ENCODE results near the gene DCLK1. TPM values are rescaled to one million over a fixed set of nuclear protein-coding genes. Genes with fewer than 3 reads are reported as not detected.
"Not testable (repeated sequence)": the region's sequence is repeated elsewhere in the genome, so short reads cannot be mapped to it uniquely, and the experiment has no call there.

DCLK1 gene
- total RNA-seq, 1 donor from 2014 or later: 4.5 TPM

DNA sequence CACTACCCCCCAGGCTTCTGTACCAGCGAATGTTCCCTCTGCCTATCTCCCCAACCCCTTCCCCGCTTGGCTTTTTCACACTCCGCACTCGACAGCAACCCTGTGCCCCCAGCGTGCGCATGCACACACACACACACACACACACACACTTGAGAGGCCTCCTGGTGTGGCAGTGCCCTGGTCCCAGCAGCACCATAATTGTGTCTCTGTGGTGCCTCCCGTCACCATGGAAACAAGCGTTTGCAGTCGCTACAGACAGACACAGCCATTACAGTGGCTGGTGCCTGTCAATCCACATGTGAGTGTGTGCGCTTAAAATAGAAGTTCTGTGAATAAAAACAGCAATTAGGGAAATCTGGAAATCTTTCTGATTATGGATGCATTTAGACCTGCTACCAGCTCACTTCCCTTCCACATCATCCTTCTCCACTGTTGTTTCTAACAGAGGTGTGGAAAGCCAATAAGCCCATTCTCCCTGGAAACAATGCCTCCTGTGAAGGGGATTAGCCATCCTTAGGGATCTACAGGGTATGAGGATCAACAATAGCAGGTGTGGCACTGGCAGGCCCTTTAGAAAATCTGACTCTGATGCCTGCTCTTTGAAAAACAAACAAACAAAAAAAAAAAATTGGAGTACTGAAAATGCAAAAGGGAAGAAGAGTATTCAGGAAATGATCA, 146.3 kb downstream of the DCLK1 start:
- TF ChIP-seq, protein P1, sequence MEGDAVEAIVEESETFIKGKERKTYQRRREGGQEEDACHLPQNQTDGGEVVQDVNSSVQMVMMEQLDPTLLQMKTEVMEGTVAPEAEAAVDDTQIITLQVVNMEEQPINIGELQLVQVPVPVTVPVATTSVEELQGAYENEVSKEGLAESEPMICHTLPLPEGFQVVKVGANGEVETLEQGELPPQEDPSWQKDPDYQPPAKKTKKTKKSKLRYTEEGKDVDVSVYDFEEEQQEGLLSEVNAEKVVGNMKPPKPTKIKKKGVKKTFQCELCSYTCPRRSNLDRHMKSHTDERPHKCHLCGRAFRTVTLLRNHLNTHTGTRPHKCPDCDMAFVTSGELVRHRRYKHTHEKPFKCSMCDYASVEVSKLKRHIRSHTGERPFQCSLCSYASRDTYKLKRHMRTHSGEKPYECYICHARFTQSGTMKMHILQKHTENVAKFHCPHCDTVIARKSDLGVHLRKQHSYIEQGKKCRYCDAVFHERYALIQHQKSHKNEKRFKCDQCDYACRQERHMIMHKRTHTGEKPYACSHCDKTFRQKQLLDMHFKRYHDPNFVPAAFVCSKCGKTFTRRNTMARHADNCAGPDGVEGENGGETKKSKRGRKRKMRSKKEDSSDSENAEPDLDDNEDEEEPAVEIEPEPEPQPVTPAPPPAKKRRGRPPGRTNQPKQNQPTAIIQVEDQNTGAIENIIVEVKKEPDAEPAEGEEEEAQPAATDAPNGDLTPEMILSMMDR (IDR thresholded peaks at IDR 0.05): no peak
- H3K36me3 ChIP-seq: no peaks in the 10 kb centered on the region
- no peak overlapping the region for H3K4me3 ChIP-seq
- intact Hi-C loops (cut with DNase I): no loop called here
- DNase-seq: no peak
- no peaks in the 10 kb centered on the region for H3K9me3 ChIP-seq
- H3K4me1 ChIP-seq: no peaks in the 10 kb centered on the region
- no peaks in the 10 kb centered on the region for H3K27me3 ChIP-seq
- no peak for ATAC-seq
- no peak overlapping the region for H3K27ac ChIP-seq

DNA sequence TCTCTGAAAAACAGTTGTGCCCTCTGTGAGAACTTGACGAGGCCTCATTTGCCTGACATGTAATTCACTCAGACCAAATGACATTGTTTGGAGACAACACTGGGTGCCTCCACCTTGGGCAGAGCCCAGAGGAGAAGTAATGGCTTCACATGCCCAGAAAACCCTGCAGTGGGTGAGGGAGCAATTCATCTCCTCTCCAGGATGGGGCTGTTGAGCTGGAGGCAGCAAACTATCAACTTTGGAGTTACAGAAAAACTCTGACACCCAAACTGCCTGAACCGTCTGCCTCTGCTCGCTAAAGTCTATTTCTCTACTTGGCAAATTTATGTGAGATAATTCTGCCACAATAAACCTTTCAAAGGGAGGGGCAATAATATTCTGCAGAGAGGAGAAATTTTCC, 146.9 kb downstream of the DCLK1 start:
- ATAC-seq (no peak), DNase-seq (no peak)
- Histone ChIP-seq H3K36me3 (no peaks in the 10 kb centered on the region), H3K27ac (no peak overlapping the region), H3K4me3 (no peak overlapping the region), H3K4me1 (no peaks in the 10 kb centered on the region), H3K9me3 (no peaks in the 10 kb centered on the region), H3K27me3 (no peaks in the 10 kb centered on the region)
- intact Hi-C loops (cut with DNase I): no loop called here
- TF ChIP-seq, protein P1 (IDR thresholded peaks at IDR 0.05): no peak

DNA sequence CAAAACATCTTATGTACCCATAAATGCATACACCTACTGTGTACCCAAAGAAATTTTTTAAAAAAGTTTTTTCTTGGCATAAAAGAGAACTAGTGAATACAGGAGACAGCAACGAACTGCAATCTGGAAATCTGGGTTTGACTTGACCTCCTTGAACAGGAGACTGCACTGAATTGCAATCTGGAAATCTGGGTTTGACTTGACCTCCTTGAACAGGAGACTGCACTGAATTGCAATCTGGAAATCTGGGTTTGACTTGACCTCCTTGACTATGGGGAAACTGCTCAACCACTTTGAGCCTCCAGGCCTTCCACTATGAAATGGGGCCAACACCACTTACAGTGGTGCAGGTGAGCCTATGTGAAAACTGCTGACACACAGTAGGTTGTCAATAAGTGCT, 147.5 kb downstream of the DCLK1 start:
- ATAC-seq; DNase-seq; H3K9me3 ChIP-seq; H3K4me3 ChIP-seq; intact Hi-C loops (cut with DNase I); H3K27me3 ChIP-seq; H3K36me3 ChIP-seq; H3K4me1 ChIP-seq; H3K27ac ChIP-seq: not testable (repeated sequence)

DNA sequence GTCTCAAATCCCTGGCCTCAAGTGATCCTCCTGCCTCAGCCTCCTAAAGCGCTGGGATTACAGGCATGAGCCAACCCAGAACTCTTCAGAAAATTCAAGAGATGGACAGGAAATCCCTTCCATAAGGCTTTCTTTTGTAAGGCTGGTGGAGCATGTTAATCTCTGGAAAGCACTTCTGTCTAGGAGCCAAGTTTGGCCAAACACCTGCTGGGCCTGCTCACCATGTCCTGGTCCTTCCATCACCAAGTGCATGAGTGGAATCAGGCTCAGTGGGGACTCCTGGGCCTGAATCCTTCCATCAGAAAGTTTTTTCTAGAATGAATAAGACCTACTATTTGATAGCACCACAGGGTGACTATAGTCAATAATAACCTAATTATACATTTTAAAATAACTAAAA, 148.0 kb downstream of the DCLK1 start:
- DNase-seq: no peak
- Histone ChIP-seq H3K27ac (no peak overlapping the region), H3K27me3 (no peaks in the 10 kb centered on the region), H3K4me1 (no peaks in the 10 kb centered on the region), H3K36me3 (no peaks in the 10 kb centered on the region), H3K4me3 (no peak overlapping the region), H3K9me3 (no peaks in the 10 kb centered on the region)
- ATAC-seq: no peak
- intact Hi-C loops (cut with DNase I): no loop called here
- TF ChIP-seq, protein P1 (IDR thresholded peaks at IDR 0.05): no peak

DNA sequence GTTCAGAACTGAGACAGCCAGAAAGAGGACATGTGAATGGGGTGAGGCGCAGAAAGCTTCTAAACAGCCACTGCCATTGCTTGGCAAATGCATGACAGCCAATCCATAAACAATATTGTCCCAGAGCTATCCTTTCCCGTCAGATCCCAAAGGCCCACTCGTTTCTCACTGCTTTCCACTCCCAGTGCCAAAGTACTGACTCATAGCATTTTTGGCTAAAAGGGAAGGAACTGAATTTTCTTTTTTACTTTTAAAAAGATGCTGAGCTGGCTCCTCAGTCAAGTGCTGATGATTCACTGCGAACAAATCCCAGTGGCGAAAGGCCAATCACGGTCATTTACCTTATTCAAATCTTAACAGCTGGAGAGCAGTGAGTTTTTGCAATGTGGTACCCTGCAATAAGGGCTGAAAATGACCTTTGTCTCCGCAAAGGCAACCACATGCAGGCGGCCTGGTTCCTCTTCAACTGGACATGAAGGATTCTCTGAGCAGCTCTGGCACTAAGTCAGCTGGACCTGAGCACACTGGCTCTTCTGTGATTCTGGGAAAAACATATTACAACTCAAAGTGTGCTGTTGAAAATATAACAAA, 151.7 kb downstream of the DCLK1 start:
- intact Hi-C loops (cut with DNase I): loop anchor here (5.0 kb wide), 1 partner anchor 298 kb away; no protein-coding TSS in a partner anchor
- TF ChIP-seq, protein P1 (IDR thresholded peaks at IDR 0.05): no peak
- H3K36me3 ChIP-seq: no peaks in the 10 kb centered on the region
- no peaks in the 10 kb centered on the region for H3K4me1 ChIP-seq
- DNase-seq: no peak
- H3K9me3 ChIP-seq: no peaks in the 10 kb centered on the region
- no peak for ATAC-seq
- no peak overlapping the region for H3K27ac ChIP-seq
- no peak overlapping the region for H3K4me3 ChIP-seq
- H3K27me3 ChIP-seq: no peaks in the 10 kb centered on the region

DNA sequence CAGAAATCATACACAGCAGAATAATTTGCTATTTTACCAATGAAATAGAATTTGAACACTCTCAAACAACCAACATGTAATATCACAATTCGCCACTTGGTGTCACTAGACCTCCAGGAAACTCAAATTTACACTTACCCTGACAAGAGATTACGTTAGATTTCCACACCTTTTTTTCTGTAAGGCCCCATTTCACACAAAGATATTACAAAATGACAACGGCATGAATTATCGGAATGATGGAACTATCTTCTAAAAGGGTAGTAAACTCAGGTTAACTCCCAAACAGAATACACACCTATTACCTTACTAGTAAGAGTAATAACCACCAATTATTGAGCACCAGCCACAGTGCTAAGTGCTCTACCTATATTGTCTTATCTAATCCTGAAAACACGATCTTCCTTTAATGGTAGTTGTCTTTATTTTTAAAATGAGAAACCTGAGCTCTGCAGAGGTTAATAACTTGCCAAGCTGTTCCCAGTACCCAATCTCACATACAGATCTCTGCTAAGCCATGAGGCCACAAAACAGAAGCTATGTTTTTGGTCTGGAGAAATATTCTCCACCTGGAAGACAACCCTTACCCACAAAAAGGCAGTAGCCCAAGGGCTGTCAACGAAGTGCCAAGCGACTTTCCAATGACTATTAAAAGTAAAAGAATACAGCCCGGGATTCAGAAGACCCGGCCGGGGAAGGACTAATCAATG, 152.4 kb downstream of the DCLK1 start:
- Histone ChIP-seq H3K4me1 (no peaks in the 10 kb centered on the region), H3K27ac (no peak overlapping the region), H3K27me3 (no peaks in the 10 kb centered on the region), H3K4me3 (no peak overlapping the region), H3K9me3 (no peaks in the 10 kb centered on the region), H3K36me3 (no peaks in the 10 kb centered on the region)
- peak; percentile 67 for ATAC-seq
- intact Hi-C loops (cut with DNase I): loop anchor here (5.0 kb wide), 1 partner anchor 299 kb away; no protein-coding TSS in a partner anchor
- TF ChIP-seq, protein P1 (IDR thresholded peaks at IDR 0.05): peak; percentile 79
- no peak for DNase-seq

All from upper lobe of right lung (tissue), 1 donor.